T-helper 1 cell (primary cell): ENCODE data around the gene RND1.
"Not testable (repeated sequence)": the region's sequence is repeated elsewhere in the genome, so short reads cannot be mapped to it uniquely, and the experiment has no call there.

ENCODE experiments used
- DNase-seq, 5 donors: peaks; one replicate each; pipeline ENCODE4 v3.0.0-alpha.2; 2012 to 2020
- total RNA-seq, 4 donors: gene quantifications; one replicate each; lab custom pipeline; 2026; lab: John Stamatoyannopoulos, UW

The RND1 gene
- 14.0 to 28.5 (median 18.8) reads per million in 4 donors for total RNA-seq

DNA sequence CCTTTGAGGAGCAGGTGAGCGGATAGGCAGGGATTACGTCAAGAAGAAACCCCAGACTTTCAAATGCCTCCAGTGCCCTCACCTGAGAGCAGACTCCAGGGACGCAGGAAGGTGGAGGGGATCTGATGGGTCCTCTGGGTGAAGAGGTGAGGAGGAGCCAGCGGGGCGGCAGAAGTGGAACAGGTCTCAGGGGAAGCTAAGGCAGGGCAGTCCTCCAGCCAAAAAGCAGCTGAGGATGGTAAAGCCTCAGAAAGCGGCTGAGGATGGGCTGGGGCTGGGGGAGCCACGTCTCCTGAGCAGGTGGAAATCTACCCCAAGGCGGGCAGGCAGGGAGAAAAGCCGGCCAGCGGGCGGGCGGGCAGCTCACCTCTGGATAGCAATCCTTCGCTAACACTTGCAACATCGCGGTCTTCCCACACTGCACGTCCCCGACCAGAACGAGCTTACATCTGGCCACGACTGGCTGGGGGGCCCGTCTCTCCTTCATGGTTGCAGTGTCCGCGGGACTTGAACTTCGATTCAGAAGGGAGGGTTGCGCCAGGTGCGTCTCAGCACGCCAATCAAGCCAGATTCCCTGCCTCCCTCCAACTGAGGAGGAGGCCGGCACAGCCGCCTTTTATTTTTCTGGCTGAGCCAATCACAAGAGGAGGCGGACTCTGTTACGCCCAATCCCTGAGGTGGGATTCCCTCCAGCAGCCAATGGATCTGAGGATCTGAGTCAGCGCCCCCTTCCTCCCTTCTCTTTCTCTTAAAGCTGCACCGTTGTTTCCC lies at the start of gene RND1:
RND1 (minus strand) TSS at position 590 of the 771 bp plus-strand sequence; CDS start at position 487, 103 bp downstream.
- peak; percentile 69 to 90 (median 77) for DNase-seq

DNA sequence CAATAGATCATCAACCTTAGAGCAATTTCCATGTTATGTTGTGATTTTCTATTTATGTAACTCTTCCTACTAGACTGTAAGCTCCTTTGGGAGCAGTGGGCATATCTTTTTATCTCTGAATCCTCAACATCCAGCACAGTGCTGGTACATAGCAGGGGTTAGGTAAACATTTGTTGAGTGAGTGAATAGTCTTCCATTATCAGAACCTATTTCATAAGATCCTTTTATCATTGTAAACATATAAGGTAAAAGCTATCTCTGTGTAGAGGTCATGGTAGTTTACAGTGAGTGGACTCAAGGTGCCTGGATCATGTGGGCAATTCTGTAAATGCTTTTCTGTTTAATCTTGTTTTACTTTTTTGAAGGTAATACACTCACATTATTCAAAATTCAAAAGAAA lies 44.5 kb upstream of the RND1 start:
- DNase-seq = no peak

DNA sequence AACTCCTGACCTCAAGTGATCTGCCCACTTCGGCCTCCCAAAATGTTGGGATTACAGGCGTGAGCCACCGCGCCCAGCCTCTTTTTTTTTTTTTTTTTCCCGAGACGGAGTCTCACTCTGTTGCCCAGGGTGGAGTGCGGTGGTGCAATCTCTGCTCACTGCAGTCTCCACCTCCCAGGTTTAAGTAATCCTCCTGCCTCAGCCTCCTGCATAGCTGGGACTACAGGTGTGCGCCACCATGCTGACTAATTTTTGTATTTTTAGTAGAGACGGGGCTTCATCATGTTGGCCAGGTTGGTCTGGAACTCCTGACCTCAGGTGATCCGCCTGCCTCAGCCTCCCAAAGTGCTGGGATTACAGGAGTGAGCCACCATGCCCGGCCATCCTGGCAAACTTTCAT lies 44.0 kb upstream of the RND1 start:
- DNase-seq = not testable (repeated sequence)

DNA sequence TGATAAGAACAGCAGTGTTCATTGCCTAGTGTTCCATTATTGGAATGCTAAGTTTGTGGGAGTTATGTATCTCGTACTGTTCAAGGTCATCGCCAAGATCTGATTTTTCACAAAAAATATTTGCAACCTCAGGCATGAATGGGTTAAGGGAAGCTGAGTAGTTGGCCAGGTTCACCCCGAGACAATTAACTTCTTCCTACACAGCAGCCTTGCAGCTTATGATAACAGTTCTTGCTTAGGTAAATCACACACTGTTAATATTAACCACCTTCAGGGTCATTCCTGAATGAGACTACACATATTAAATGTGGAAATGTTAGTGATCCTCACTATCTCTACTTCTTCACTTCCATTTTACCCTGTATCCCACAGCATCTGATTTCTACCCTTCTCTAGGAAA lies 41.6 kb upstream of the RND1 start:
- no peak for DNase-seq

GRCh38 chr12:48903982-48904411 lies 38.3 kb upstream of the RND1 start:
- peak; percentile 53 to 80 (median 75) for DNase-seq

- no peak for DNase-seq
Observed at GRCh38 chr12:48903363-48903981, 37.8 kb upstream of the RND1 start.

- peak in 1 of 5 donors; percentile 36 for DNase-seq
Observed at GRCh38 chr12:48901278-48901677, 35.6 kb upstream of the RND1 start.

DNA sequence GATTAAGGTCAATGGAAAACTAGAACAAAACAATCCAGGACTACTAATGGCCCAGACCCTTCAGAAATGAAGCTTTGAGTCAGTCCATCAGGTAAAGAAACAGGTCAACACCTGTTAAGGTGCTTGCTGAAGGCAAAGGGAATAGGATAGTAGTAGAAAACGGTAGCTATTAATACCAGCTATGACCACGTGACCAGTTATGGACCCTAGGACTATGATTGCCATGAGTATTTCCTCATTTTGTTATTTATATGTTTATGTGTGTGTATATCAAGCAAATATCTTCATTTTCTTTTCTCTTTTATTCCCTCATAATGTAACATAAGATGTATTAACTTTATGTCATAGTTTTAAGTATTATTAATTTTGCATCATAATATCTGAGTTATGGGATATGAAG lies 34.0 kb upstream of the RND1 start:
- no peak for DNase-seq

DNA sequence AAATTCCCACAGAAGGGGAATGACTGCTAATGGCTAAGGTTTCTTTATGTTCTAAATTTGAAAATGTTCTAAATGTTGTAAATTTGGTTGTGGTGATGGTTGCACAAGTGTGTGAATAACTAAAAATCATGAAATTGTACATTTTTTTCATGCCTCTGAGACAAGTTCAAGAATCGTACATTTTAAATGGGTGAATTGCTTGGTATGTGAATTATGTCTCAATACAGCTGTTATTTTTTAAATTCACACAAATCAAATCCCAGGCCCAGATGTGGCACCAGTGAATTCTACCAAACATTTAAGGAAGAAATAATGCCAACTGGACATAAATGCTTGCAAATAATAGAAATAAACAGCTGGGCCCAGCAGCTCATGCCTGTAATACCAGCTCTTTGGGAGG lies 28.6 kb upstream of the RND1 start:
- DNase-seq = no peak

DNA sequence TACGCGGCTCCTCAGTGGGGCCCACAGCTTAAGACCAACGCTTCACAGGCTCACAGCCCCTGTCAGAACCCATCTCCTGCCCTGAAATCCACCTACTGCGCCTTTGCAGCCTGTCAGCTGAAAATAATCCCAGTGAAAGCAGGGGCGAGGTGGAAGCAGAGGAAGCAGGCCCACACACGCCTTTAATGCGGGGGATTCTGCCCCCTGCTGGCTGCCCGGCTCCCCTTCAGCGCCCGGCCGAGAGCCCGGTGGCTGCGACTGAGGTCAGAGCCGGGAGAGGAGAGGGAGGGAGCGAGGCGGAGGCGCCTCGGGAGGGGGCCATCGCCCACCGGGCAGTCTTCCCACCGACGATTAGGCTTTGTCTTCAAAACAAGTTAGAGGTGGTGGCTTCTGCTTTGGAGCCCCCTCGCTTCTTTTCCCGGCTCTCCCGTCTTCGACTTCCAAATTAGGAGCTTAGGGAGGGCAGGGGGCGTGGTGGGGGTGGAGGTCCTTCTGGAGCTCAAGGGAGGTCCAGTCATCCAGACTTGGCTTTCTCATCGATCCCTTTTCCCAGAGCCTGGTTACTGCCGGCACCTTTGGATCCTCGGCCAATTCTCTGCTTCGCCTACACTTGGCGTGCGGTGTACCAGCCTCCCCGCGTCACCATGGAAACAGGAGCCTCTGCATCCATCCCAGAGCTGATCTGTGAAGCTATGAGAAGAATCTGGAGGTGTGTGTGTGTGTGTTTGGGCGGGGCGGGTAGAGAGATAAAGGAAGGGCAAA lies 25.2 kb upstream of the RND1 start:
- DNase-seq = peak; percentile 36 to 65 (median 62)

- DNase-seq = no peak
Observed at GRCh38 chr12:48889679-48890078, 24.0 kb upstream of the RND1 start.

DNA sequence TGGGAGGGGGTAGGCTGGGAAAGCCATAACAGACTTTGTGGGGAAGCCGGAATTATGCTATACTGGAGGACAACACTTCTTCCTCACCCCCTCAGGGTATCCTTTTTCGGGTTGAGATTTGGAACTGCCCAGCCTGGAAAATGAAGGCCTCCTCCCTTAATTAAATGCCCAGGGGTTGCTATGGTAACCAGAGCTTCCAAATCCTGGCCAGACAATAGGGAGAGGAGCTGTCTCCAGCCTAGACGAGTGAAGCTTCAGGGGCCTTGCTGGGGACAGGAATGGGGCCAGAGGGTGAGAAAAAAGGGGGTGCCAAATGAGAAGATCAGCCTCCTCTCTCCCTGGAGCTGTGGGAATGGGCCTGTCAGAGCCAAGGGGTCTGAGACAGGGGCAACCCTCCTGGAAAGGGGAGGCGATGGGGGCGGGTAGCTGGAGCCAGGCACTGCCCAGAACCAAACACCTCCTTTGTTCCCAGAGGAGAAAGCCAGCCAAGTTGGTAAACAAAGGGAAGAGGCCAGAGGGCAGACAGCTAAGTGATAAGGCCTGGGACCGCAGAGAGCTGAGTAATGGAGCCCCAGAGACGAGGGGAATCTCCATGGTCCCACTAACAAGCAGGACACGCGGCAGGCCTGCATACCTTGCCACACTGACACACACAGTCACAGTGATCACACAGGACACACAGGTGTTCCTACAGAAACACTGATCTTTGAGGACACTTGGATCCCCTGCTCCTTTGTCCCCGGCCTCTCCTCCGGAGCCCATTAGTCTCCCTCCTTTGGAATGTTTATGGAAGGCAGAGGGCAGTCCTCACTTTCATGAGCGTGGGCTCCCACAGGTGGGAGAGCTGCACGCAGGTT lies 17.9 kb upstream of the RND1 start:
- no peak for DNase-seq

GRCh38 chr12:48882972-48883304 lies 17.3 kb upstream of the RND1 start:
- no peak for DNase-seq

DNA sequence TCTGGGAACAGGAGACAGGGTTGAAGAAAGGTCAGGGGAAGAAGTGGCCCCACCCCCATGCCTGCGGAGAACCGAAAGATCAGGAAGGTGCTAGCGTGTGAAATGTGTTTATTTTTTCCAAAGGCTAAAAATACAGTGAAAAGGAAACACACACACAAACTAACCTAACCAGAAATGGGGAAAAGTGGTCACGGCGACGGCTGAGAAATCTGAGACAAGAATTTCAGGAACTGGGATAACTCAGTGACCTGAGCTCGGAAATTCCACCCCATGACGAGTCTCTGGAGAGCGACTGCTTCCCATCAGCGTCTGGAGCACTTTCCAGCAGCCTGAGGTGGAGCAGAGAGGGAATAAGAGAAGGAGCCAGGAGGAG lies 16.6 kb upstream of the RND1 start:
- no peak for DNase-seq

- no peak for DNase-seq
Observed at GRCh38 chr12:48881686-48882314, 16.1 kb upstream of the RND1 start.

DNA sequence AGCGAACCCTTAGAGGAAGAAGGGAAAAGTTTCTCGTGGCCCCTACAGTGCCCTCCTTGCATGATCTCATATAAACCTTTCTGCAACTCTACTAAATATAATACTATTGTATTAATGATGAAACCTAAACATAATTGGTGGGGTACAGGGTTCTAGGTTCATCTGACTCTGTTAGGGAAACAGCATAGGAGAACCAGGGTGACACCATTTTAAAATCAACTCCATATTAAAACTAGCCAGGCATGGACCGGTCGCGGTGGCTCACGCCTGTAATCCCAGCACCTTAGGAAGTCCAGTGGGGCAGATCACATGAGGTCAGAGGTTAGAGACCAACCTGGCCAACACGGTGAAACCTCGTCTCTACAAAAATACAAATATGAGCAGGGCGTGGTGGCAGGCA lies 15.0 kb upstream of the RND1 start:
- DNase-seq = no peak

DNA sequence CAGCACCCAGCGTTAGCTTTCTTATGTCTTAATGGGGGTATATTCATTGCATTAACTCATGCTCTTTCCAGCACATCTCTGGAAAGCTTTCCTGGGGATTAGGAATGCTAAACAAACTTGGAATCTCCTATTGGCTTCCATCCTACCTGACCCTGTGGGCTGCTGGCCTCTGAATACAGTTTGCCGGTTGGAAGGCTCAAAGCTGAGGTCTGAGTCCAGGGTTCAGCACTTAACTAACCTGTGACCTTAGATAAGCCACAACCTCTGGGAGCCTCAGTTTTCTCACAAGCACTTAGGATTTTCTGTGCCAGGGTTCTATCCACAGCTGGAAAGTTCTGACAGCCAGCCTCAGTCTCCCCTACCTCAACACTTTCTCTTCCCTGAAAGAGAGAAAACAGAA lies 12.9 kb upstream of the RND1 start:
- no peak for DNase-seq

- DNase-seq = no peak
Observed at GRCh38 chr12:48875944-48876515, 10.4 kb upstream of the RND1 start.

DNA sequence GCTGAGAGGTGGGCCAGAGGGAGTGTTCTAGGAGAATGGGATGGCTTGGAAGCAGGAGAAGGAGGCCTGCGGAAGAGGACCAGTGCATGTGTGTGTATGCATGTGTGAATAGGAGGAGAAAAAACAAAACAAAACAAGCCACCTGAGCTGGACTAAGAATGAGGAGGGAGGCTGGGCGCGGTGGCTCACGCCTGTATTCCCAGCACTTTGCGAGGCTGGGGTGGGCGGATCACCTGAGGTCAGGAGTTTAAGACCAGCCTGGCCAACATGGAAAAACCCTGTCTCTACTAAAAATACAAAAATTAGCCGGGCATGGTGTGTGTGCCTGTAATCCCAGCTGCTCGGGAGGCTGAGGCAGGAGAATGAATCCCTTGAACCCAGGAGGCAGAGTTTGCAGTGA lies 7.9 kb upstream of the RND1 start:
- DNase-seq = not testable (repeated sequence)

- no peak for DNase-seq
Observed at GRCh38 chr12:48873096-48873495, 7.4 kb upstream of the RND1 start.

DNA sequence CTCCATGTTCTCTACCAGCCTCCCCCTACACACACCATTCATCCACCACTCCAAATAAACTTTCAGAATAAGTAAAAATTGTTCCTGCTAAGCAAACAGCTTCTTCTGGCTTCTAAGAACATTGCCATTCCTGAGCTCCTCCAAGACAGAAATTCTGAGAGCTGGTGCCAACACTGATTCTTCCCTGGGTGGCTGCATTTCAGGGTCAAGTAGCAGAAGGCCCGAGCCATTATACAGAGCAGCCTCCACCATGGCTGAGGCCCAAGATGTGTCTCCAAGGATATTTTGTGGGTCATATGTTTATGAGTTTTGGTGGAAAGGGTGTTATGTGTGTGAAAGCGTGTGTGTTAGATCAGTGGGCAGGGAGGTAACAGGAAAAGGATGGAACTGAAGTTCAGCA lies 3.5 kb upstream of the RND1 start:
- no peak for DNase-seq

DNA sequence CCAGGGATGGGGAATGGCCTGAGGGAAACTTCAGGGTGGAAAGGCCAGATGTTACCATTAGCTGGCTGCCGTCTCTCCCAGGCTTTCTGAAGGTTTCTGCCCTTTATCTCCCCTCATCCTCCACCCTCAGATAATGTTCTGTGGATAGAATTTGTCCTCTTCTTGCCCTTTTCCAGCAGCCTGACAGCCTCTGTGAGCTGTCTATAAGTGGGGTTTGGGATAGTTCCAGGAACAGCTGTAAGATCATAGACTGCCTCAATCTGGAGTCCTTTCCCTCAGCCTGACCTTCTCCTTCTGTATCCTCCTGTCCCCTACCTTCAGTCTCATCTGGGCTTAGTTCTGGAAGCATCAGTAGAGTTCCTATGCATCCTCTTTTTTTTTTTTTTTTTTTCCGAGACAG lies 2.8 kb upstream of the RND1 start:
- no peak for DNase-seq
